ENCODE measurements around the gene KNDC1. TPM values are rescaled to one million over a fixed set of nuclear protein-coding genes. Genes with fewer than 3 reads are reported as not detected.

KNDC1 gene
- total and polyA plus RNA-seq, 8 donors, result 2.5 to 10.4 (median 4.0) TPM

DNA sequence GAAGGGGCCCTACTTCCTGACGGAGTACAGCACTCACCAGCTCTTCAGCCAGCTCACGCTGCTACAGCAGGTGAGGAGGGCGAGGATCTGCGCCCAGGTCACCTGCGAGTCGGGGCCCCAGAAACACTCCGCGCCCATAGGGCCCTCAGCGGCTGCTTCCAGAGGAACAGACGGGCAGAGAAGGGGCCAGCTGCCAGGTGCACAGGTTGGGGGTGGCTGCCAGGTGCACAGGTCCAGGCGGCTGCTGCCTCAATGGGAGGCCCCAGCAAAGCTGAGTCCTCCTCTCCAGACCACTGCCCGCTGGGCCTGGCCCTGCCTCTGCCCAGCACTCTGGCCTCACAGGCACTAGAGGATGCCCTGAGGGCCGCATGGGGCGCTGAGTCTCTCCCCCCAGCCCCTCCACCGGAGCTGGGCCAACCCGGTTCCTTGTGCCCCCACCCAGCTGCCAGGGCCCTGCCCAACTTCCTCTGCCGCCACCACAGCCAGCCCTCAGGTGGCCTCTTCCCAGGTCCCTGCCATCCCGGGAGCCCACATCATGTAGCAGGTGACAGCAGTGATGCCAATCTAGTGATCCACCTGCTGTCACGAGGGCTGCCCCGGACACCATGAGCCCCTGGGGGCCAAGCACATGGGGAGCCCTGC lies 53.0 kb downstream of the KNDC1 start:
- DNase-seq (peak in 1 of 4 donors; percentile 73), ATAC-seq (peak; percentile 18)
- TF ChIP-seq, protein P1, sequence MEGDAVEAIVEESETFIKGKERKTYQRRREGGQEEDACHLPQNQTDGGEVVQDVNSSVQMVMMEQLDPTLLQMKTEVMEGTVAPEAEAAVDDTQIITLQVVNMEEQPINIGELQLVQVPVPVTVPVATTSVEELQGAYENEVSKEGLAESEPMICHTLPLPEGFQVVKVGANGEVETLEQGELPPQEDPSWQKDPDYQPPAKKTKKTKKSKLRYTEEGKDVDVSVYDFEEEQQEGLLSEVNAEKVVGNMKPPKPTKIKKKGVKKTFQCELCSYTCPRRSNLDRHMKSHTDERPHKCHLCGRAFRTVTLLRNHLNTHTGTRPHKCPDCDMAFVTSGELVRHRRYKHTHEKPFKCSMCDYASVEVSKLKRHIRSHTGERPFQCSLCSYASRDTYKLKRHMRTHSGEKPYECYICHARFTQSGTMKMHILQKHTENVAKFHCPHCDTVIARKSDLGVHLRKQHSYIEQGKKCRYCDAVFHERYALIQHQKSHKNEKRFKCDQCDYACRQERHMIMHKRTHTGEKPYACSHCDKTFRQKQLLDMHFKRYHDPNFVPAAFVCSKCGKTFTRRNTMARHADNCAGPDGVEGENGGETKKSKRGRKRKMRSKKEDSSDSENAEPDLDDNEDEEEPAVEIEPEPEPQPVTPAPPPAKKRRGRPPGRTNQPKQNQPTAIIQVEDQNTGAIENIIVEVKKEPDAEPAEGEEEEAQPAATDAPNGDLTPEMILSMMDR (IDR thresholded peaks at IDR 0.05), result no peak
- intact Hi-C loops (cut with DNase I), result no loop called here
- no peaks in the 10 kb centered on the region for H3K9me3 ChIP-seq
- H3K27ac ChIP-seq, result no peak overlapping the region
- H3K36me3 ChIP-seq, result no peaks in the 10 kb centered on the region
- no peaks in the 10 kb centered on the region for H3K4me1 ChIP-seq
- H3K4me3 ChIP-seq, result no peak overlapping the region
- peaks cover 0 to 35% of the 10 kb centered on the region in 2 donors for H3K27me3 ChIP-seq

DNA sequence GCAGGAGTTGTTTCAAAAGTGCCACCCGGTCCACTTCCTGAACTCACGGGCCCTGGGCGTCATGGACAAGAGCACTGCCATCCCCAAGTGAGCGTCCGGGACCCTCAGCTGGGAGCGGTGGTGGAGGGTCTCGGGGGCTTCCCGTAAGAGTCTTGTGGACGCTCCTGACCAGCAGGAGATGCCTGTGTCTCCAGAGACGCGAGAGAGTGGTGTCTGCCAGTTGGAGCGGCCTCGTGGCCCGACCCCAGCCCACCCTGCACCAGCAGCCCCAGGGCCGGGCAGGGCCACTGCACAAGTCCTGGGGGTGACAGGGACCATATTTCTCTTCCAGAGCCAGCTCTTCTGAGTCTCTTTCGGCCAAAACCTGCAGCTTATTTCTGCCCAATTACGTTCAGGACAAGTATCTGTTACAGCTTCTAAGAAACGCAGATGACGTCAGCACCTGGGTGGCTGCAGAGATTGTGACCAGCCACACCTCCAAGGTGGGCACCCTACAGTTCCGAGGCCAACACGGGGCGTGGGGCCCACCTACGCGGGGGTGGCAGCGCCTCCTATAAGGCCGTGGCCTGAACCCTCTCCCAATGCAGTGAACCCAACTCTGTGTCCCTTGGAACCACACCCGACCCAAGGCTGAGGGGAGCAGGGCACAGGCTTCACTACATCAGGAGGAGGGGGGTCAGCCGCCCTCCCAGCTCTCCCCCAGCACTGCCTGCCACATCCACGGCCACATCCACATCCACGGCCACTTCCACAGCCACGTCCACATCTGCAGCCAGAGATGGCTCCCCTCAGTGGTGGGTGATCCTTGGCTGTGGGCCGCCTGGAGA lies 53.8 kb downstream of the KNDC1 start:
- intact Hi-C loops (cut with DNase I), result no loop called here
- Histone ChIP-seq H3K9me3 (no peaks in the 10 kb centered on the region), H3K4me3 (no peak overlapping the region), H3K27ac (no peak overlapping the region), H3K27me3 (peaks cover 0 to 43% of the 10 kb centered on the region in 2 donors), H3K4me1 (no peaks in the 10 kb centered on the region), H3K36me3 (no peaks in the 10 kb centered on the region)
- DNase-seq (peak in 1 of 4 donors; percentile 64), ATAC-seq (no peak)
- TF ChIP-seq, protein P1 (IDR thresholded peaks at IDR 0.05), result no peak

DNA sequence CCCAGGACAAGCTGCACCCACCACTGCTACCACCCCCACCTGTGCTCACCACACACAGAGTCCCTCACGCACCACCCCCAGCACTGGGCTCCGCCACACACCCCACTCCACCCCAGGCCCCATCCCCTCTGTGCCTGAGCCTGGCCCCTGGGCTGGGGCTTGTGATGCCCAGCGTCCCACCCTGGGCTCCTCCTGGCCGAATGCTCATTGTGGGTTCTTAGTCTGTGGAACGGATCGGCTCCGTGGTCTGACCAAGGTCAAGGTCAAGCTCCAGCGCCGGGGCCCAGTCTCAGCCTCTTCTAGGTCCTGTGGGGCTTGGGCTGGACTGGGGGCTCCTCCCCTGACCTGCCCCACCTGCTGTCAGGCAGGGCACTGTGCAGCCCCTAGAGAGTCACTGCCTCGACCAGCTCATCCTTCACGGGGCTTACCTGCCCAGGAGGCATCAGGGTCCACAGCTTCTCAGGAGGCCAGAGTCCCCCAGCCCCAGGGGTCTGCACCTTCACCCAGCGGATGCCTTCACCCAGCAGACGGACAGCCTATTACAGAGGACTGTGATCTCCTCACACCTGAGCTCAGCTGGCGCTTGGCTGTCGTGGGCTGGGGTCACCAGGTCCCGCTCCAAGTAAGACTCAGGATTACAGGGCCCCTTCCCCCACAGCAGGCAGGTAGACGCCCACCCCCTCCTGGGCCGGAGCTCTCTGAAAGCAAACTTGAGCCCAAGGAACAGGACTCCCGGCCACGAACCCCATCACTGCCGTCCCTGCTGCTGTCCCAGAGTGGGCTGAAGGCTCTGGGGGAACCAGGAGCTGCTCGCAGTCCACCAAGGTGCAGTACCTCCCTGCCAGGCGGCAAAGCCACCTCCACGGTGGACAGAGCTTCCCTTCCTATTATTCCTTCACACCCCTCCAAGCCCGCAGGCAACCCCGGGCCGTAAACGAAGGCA lies 54.7 kb downstream of the KNDC1 start:
- no peaks in the 10 kb centered on the region for H3K9me3 ChIP-seq
- peaks cover 0 to 52% of the 10 kb centered on the region in 2 donors for H3K27me3 ChIP-seq
- no peaks in the 10 kb centered on the region for H3K4me1 ChIP-seq
- no peaks in the 10 kb centered on the region for H3K36me3 ChIP-seq
- TF ChIP-seq, protein P1 (IDR thresholded peaks at IDR 0.05), result no peak
- ATAC-seq, result no peak
- H3K4me3 ChIP-seq, result no peak overlapping the region
- H3K27ac ChIP-seq, result no peak overlapping the region
- DNase-seq, result peak in 1 of 4 donors; percentile 65
- intact Hi-C loops (cut with DNase I), result no loop called here

DNA sequence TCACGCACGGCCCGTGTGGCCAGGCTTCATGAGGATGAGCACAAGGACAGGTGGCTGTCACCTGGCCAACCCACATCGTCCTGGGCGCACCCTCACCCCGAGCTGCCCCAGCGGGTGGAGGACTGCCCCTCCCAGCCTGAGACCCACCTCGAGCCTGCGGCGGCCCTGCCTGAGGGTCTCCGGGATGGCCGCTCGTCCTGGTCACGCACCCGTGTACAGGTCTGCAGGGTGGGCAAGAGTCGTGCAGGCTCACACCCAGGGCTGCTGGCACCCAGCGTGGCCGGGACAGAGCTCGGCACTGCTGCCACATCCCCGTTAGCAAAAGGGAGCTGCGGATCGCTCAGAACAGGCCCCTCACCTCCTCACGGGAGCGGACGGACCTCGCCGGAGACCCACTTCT lies 55.6 kb downstream of the KNDC1 start:
- no peaks in the 10 kb centered on the region for H3K36me3 ChIP-seq
- no peak overlapping the region for H3K27ac ChIP-seq
- ATAC-seq (no peak), DNase-seq (peak in 1 of 4 donors; percentile 70)
- intact Hi-C loops (cut with DNase I), result no loop called here
- H3K4me3 ChIP-seq, result no peak overlapping the region
- TF ChIP-seq, protein P1 (IDR thresholded peaks at IDR 0.05), result no peak
- H3K9me3 ChIP-seq, result no peaks in the 10 kb centered on the region
- peaks cover 0 to 59% of the 10 kb centered on the region in 2 donors for H3K27me3 ChIP-seq
- no peaks in the 10 kb centered on the region for H3K4me1 ChIP-seq

Measured in left lung (tissue), 10 donors.